NCI-H748 treated with DMSO at 0.1 percent for 48 hours (cell line): ENCODE results near the gene MCC.
"Not testable (repeated sequence)": the region's sequence is repeated elsewhere in the genome, so short reads cannot be mapped to it uniquely, and the experiment has no call there.

Source experiments
- DNase-seq: peaks from one replicate; lab custom pipeline; 2025; lab: John Stamatoyannopoulos, UW

The MCC gene

DNA sequence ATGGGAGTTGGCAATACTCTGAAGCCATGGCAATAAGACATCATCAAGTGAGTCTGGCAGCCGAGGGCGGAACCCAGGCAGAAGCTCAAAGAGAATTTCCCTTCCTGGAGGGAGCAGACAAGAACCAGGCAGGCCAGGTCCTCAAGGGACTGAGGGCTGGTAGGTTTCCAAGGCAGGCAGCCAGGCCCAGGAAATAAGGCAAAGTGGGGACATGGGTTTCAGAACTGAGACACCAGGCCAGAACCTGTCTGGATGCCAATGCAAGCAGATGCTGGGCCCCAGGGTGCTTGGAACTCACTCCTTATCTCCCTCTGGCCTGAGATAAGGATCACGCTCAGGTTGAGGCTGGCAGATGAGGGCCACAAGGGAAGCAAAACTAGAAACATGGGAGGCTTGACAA, 62.3 kb downstream of the MCC start:
- no peak for DNase-seq

DNA sequence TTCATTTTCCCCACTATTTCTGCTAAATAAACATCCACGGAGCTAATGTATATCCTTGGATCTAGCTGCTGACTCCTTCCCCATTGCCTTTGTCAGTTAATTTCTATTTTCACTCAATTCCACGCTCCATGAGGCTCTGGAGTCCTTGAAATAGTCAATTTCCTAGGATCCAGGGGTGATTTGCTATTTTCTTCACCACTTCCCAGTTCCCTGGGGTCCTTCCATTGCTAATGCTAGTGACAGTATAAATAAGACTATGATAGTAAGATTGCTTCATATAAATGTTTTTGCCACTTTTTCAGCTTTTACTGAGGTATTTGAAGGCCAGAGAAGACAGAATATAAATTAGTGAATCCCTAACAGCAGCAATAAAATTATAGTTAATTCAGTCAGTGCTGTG, 66.6 kb downstream of the MCC start:
- DNase-seq = no peak

DNA sequence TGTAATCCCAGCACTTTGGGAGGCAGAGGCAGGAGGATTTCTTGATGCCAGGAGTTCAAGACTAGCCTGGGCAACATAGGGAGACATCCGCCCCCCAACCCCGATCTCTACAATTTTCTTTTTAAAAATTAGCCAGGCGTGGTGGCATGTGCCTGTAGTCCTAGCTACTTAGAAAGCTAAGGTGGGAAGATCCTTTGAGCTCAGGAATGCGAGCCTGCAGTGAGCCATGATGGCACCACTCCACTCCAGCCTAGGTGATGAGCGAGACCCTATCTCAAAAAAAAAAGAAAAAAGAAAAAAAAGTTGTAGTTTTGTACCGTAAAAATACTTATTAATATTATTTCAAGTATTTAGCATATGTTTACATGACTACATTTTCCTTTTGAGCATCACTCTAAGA, 82.7 kb downstream of the MCC start:
- no peak for DNase-seq

DNA sequence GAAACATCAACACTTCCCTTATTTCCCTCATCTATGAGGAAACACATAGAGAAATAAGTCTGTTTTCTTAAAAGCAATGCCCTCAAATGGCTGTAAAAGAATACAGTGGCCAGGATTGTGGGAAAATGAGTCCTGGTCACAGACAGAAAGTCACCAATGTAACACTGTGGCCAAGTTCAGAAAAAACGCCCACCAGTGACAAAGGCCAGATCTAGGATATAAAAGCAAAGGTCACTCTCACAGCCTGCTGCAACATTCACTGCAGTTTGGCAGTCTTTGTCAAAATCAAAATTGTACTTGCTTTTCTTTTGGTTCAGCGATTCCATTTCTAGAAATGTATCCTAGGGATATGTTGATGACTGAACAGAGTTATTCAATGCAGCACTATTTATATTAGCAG, 84.0 kb downstream of the MCC start:
- no peak for DNase-seq

DNA sequence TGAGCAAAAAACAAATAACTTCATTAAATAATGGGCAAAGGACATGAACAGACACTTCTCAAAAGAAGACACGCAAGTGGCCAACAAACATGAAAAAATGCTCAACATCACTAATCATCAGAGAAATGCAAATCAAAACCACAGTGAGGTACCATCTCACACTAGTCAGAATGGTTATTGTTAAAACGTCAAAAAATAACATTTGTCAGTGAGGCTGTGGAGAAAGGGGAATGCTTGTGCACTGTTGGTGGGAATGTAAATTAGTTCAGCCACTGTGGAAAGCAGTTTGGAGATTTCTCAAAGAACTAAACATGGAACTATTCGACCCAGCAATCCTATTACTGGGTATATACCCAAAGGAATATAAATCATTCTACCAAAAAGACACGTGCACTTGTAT, 90.3 kb downstream of the MCC start:
- DNase-seq = not testable (repeated sequence)

DNA sequence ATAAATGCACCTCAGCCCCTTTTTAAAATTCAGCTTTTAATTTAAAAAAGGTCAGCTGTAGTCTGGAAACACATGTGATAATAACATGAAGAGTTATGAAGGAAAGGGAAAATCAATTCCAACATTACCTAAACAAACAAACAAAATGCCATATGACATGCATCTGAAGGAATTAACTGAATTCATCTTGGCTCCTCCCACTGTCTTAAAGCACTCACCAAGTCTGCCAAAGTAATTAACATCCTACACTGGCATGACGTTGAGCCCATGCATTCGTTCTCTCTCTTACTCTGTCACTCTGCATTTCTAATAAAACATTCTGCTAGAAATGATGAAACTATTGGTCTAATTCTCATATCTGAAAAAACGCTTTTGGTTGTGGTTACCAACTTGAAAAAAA, 91.2 kb downstream of the MCC start:
- DNase-seq = no peak

DNA sequence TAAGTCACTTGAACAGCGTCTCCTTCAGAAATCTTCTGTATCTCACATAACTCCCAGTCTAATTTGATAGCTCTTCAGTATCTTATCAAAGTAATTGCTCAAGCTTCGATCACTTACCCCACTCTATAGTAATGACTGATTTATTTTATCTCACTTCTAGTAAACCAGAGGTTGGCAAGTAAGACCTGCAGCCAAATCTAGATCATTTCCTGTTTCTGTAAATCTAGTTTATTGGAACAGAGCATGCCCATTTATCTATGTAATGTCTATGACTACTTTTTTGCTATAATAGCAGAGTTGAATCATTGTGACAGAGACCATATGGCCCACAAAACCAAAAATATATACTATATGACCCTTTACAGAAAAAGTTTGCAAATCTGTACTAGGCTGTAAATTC, 93.6 kb downstream of the MCC start:
- no peak for DNase-seq

DNA sequence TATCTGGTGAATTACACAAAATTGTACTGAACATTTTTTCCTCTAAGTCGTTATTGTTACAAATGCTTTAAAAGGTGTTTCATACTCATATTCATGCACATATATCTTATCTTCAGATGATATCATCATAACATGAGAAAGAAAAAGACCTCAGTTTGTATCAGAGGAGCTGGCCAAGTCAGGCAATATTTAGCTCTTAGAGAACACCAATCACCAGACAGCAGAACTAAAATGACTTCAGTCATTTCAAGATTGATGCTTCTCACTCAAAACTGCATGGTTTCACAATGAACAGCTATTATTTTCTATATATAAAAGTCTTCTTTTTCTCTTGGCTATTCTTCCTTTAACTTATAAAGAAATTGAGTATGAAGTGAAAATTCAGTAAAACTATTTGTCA, 98.0 kb downstream of the MCC start:
- DNase-seq = no peak

DNA sequence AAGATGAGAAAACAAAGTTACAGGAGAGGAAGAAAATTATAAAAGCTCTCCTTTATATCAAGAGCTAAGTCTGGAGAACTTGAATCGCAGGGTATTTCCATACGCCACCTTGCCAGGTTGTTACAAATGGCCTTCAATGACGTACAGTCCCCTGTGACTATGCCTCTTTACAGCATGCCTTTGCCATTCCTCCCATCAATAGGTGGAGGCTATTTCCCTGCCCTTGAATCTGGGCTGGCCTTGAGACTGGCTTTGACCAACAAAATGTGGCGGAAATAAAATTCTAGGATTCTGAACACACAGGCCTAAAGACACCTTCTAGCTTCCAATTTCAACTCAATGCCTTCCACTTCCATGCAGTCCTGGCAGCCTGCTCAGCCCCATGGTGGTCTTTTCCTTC, 99.1 kb downstream of the MCC start:
- no peak for DNase-seq

DNA sequence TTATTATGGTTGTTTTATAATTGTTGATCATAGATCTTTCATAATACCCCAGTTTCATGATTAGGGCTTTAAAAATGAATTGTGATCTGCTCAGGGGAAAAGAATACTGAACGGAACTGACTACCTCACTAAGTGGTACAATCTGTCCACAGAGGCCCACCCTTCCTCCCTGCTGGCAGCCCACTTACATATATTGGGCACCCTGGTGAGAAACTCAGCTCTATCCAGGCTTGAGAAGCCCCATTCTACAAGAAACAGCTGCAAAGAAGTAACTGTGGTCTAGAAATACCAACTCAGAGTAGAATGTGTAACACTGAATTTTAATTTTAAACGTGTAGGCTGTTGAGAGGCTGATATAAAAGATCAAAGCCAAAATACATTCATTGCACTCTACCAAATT, 100.4 kb downstream of the MCC start:
- no peak for DNase-seq

DNA sequence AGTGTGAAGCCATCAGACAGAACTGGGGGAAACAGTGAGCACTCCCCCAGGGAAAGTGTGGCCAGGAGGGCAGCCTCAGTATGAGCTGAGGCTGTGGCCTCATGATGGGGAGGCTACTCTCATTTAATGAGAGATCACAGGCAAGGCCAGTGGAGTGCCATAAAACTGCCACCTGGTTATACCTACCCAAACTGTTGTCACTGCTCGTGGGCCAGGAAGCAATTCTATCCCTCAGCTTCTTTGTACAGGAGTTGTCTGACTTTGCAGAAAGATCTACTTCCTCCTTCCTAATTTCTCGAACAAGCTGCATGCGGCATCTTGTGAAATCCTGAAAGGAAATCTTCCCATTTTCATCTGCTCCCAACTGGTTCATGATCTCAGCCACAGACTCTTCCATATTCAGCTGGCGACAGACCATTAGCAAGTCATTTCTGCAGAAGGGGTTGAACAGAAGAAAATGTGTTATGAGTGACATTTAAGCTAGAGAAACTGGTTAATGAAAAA, 103.4 kb downstream of the MCC start:
- DNase-seq = no peak

DNA sequence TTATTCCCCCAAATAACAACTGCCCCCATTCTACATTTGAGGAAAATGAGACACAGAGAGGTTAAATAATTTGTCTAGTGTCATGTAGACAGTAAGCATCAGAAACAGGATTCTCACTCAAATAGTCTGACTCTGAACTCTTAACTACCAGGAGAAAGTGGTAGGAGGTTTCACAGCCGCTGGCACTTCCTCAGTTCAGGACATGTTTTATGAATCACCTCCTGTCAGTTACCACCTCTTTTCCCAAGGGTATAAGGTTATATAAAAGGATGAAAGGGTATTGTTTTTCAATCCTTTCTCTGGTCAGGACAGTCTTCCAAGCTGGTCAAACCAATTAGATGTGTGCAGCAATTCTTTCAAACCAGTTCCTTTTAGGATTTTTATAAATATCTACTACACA, 105.5 kb downstream of the MCC start:
- DNase-seq = no peak

DNA sequence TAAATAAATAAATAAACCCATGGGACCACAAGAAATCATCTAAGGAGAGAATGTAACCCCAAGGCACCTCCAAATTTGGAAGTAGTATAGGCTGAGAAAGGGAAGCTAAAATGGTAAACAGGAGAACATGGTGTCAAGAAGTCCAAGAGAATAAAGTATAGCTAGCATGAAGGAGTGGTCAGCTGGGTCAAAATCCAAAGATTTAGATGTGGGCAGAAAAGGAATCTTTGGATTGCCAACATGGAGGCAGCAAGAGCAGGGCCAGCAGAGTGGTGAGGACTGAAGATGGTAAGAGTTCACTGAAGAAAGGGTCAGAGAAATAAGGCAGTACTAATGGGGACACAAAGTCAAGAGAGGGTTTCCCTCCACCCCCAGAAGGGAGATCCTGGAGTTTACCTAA, 106.5 kb downstream of the MCC start:
- no peak for DNase-seq

DNA sequence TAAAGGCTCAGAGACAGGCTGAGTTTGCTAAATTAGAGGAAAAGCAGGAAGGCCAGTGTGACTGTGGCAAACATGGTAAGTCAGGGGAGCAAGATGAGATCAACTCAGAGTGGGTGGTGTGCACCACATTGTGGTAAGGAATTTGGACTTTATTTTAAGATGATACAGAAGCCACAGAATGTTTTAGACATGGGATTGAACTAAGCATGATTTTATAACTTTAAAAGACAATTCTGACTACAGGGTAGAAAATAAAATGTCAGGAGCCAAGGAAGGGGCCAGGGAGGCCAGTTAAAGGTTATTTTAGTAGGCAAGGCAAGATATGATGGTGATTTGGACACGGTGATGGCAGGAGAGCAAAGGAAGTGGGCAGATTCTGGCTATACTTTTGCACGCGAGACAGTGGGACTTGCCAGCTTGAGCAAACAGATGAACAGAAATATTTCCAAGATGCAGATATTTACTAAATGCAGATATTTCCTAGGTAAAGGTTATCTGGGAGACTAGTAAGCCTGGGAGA, 107.4 kb downstream of the MCC start:
- no peak for DNase-seq

DNA sequence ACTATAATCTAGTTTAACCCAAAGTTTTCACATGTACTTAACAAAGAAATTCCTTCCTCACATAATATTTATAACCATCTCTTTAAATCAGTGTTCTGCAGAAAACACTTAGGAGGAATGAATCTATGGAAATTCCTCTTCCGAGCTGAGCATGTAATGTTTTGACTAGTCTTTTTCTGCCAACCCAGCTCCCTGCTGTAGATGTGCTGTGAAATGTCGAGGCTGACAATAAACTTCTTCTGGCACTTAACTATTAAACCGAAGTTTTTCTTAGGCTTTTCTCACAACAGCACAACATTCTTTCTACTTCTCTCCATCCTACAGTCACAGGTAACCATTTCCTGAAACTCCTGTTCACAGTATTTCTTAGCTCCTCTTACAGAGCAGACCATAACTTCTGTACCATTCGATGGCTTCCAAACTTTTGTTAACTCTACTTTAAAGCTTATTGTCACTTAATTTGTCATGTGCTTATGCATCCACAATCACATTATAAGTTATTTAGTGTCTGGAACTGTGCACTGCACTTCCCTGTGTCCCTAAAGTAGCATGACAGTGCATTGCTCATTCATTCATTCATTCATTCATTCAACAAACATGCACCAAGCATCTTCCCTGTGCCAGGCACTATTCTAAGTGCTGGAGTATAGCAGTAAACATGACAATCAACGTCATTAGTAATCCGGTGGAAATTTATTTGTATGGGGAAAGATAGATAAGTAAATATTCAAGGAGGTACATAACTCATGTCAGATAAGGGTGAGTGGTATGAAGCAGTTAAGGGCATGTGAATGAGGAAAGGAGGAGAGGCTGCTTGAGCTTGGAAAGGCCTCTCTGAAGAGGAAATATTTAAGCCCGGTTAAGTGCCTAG, 108.1 kb downstream of the MCC start:
- DNase-seq = no peak

DNA sequence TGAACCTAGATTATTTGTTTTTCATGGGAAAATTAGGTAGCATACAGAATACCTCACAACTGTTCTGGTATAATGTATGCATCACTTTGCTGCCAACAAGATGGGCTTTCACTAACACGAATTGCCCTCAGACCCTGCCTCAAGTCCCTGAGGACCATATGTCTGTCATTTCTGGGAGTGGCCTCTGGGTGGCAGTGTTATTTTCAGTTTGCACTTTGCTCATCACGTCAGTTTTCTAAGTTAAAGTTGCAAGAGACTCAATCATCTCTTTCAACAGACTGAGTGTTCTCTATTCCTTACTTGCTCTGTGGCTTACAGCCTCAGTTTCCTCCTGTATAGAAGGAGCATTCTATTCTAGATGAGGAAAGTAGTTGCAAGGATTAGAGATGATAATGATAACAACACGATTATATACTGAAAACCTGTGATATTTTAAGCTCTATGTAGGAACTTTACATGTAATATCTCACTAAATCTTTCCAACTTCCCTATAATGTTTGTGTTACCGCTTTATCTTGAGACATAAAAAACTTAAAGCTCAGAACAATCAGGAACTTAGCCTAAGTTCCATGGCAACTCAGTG, 109.2 kb downstream of the MCC start:
- DNase-seq = peak; percentile 52

DNA sequence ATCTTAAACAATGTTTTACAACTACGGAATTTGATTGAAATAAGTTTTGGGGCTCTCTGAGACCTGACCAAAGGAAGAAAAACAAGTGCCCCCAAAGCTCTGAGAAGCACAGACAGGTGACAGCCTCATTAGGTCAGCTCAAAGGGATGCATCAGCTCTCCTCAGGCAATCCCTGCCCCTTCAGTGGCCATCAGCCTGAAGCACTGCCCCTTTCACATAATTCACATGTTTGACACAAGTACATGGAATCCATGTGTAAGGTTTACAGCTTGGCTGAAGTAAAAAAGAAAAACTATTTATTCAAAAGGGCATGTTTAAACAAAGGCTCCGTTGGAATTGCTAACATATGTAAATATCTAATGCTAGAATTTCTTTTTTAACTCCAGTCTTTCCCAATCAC, 109.7 kb downstream of the MCC start:
- no peak for DNase-seq

DNA sequence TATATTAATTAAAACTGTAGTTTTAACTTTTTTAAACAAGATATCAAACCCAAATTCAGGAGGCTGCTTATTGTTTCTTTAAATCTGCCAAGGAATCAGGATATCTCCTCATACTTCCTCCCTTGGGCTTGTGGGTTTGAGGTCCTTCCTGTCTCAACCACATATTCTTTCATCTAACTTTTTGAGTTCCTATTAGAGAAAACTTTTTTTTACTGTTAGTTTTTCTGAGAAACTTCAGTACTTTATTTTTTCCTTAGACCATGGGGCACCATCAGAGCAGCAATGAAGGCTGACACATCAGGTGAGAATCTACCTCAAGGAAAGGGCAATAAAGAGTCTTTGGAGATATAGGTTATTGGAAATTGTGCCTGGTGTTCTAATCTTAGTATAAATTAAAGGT, 110.2 kb downstream of the MCC start:
- no peak for DNase-seq

DNA sequence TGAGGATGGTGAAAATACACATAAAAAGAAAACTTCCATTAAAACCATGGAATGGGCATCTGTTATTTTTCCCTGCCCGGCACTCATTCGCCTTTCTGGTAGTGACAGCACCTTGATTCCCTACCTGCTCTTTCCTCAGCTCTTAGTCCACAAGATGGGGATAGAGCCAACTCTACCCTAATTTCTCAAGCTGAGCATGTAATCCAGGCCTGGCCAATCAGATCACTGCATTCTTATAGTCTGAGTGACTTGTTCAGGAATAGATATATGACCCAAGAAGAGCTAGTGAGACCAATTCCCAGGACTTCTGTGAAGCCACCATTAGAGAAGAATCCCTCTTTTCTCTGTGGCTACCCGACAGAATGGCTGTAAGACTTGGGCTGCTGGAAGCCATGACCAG, 111.6 kb downstream of the MCC start:
- no peak for DNase-seq

DNA sequence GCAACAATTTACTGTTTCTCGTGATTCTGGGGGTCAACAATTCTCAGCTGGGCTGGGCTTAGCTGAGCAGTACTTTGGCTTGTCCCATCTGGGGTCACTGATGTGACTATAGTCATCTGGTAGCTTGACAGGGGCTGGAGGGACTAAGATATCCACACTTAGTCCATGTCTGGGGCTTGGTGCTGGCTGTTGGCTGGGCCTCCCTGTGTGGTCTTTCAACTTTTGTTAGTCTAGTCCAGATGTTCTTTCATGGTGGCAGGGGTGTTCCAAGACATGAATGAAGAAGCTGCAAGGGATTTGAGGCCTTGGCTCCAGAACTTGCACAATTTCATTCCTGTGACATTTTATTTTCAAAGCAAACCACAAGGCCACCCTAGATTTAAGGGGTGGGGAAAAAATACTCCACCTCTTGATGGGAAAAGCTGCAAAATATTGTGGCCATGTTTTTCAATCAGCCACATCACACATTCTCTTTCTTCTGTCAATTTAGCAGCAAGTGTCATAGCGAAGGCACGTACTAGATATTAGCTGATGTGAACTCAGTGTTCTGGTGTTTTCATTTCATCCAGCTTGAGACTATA, 112.7 kb downstream of the MCC start:
- DNase-seq = no peak

DNA sequence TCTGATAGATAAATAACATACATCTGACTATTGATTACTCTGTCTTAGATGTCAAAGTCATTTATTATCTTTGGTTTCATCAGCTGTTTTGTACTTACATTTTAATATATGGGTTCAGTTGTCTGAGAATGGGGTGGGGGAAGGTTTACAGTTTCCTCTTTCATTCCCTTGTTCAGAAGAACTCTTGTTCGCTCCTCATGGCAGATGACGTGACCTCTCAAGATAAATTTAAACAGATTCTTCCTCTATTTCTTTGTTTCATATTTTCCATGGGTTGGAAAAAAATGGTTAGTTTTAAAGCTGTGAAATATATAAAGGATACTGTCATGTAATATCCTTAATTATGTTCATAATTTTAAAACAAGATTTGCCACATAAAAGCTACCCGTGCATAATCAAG, 114.8 kb downstream of the MCC start:
- DNase-seq = no peak

DNA sequence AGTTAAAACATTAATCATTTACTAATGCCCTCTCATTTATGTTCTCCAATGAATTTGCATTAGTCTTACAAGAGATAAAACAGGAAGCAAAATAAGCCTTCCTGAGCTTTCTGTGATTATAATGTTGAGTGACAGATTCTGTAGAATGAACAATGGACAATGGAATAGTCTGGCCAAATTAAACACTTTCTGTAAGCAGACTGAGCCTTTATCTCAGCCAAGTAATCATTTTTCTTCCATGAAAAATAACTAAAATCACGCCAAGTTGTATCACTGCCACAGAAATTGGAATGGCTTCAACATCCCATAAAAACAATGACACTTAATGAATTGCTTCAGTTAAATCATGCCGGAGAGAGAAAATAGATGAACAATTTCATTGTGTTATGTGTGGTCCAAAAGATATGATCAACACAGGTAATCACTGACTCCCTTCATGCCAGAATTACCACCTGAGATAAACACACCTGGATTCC, 116.5 kb downstream of the MCC start:
- no peak for DNase-seq

DNA sequence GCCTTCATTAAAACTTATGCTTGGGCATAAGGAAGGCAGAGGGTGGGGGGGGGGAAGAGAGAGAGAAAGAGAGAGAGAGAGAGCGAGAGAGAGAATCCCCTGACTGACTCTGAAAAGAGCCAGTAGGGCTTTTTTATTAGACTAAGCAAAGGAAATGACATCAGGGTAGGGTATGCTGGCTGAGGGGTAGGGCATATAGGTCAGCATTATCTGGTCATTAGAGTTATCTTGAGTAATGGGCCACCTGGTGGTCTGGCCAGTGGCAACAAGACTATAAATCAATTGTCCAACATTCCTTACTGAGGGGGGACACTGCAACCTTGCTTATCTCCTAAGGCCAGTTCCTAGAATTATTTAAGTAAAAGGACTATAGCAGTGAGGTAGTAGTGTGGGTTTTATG, 120.7 kb downstream of the MCC start:
- DNase-seq = no peak
